WTC11 (cell line): ENCODE data around the gene AQP11. TPM values are rescaled to one million over a fixed set of nuclear protein-coding genes. Genes with fewer than 3 reads are reported as not detected.
"Not testable (repeated sequence)": the region's sequence is repeated elsewhere in the genome, so short reads cannot be mapped to it uniquely, and the experiment has no call there.

Experiments used
- ATAC-seq: fragments of 200-7000 bp; cut with Tn5 transposase; 2 replicates; pipeline ENCODE4 v1.10.0; 2021; ENCODE audit warnings: mild to moderate bottlenecking, moderate library complexity
- CTCF ChIA-PET: fragments of 300-600 bp; sonication (Branson Sonifier 250); formaldehyde crosslinking; loops from one replicate; lab custom pipeline; 2021; ENCODE audit warnings: antibody characterized with exemption; lab: Charles Lee
- POLR2A ChIA-PET: fragments of 350-600 bp; sonication (Branson Sonifier 250); formaldehyde crosslinking; loops from one replicate; lab custom pipeline; 2021; ENCODE audit warnings: antibody characterized with exemption; lab: Charles Lee
- DNase-seq: peaks from one replicate; pipeline ENCODE4 v3.0.0; 2021; ENCODE audit warnings: low spot score
- H3K27ac Mint-ChIP-seq: 2 replicates; pipeline ENCODE4 v1.8.0; 2021; ENCODE audit warnings: mixed read lengths
- H3K27me3 Mint-ChIP-seq: 2 replicates; pipeline ENCODE4 v1.8.0; 2021; ENCODE audit warnings: low read depth, mild to moderate bottlenecking, moderate library complexity, mixed read lengths
- H3K36me3 Mint-ChIP-seq: 2 replicates; pipeline ENCODE4 v1.8.0; 2021; ENCODE audit warnings: mixed read lengths
- H3K4me1 Mint-ChIP-seq: 2 replicates; pipeline ENCODE4 v1.8.0; 2022; ENCODE audit warnings: mixed read lengths
- H3K4me3 Mint-ChIP-seq: 2 replicates; pipeline ENCODE4 v1.8.0; 2021; ENCODE audit warnings: mild to moderate bottlenecking, moderate library complexity, mixed read lengths
- H3K9me3 Mint-ChIP-seq: 2 replicates; pipeline ENCODE4 v1.8.0; 2021; ENCODE audit warnings: mixed read lengths
- ATF1 ChIP-seq: sonication (generic); formaldehyde crosslinking; IDR thresholded peaks from 2 replicates; pipeline ENCODE4 v1.8.1; 2023; ENCODE audit warnings: mild to moderate bottlenecking, moderate library complexity, missing genetic modification reagents
- ATF2 ChIP-seq: sonication (generic); formaldehyde crosslinking; IDR thresholded peaks from 2 replicates; pipeline ENCODE4 v1.8.1; 2022; ENCODE audit warnings: low read depth, missing genetic modification reagents, borderline replicate concordance
- CTCF ChIP-seq: fragments of 200-600 bp; IDR thresholded peaks from 2 replicates; pipeline ENCODE4 v1.8.0; 2022; ENCODE audit warnings: antibody characterized with exemption
- ELF4 ChIP-seq: sonication (generic); formaldehyde crosslinking; IDR thresholded peaks from 2 replicates; pipeline ENCODE4 v1.8.1; 2022; ENCODE audit warnings: low read depth, mild to moderate bottlenecking, moderate library complexity, missing genetic modification reagents
- EMX1 ChIP-seq: fragments of 250-450 bp; sonication (Bioruptor Pico); IDR thresholded peaks from 2 replicates; pipeline ENCODE4 v1.8.0; 2021; ENCODE audit warnings: mild to moderate bottlenecking
- FOXP1 ChIP-seq: sonication (generic); formaldehyde crosslinking; IDR thresholded peaks from 2 replicates; pipeline ENCODE4 v1.8.0; 2022; ENCODE audit warnings: missing genetic modification reagents, mild to moderate bottlenecking, moderate library complexity, borderline replicate concordance
- GABPB1 ChIP-seq: sonication (generic); formaldehyde crosslinking; IDR thresholded peaks from 2 replicates; pipeline ENCODE4 v1.8.1; 2023; ENCODE audit warnings: mild to moderate bottlenecking, missing genetic modification reagents
- IRF1 ChIP-seq: sonication (generic); formaldehyde crosslinking; IDR thresholded peaks from 2 replicates; pipeline ENCODE4 v1.8.0; 2023; ENCODE audit warnings: missing genetic modification reagents
- MXD4 ChIP-seq: fragments of 250-450 bp; sonication (Bioruptor Pico); IDR thresholded peaks from 2 replicates; pipeline ENCODE4 v1.8.0; 2021; ENCODE audit warnings: mild to moderate bottlenecking, moderate library complexity, borderline replicate concordance
- PRDM15 ChIP-seq: sonication (generic); formaldehyde crosslinking; IDR thresholded peaks from 2 replicates; pipeline ENCODE4 v1.8.0; 2022; ENCODE audit warnings: missing genetic modification reagents
- SMAD3 ChIP-seq: sonication (generic); formaldehyde crosslinking; IDR thresholded peaks from 2 replicates; pipeline ENCODE4 v1.8.0; 2022; ENCODE audit warnings: missing genetic modification reagents, mild to moderate bottlenecking, borderline replicate concordance
- SMAD4 ChIP-seq: sonication (generic); formaldehyde crosslinking; IDR thresholded peaks from 2 replicates; pipeline ENCODE4 v1.8.0; 2022; ENCODE audit warnings: mild to moderate bottlenecking, missing genetic modification reagents
- ZBTB43 ChIP-seq: sonication (generic); formaldehyde crosslinking; IDR thresholded peaks from 2 replicates; pipeline ENCODE4 v1.8.1; 2023; ENCODE audit warnings: mild to moderate bottlenecking, missing genetic modification reagents
- ZNF532 ChIP-seq: fragments of 250-450 bp; sonication (Bioruptor Pico); IDR thresholded peaks from 2 replicates; pipeline ENCODE4 v1.9.0; 2021; ENCODE audit warnings: mild to moderate bottlenecking, borderline replicate concordance
- total RNA-seq: library from RNA; stranded (reverse); gene quantifications from 3 replicates; pipeline ENCODE4 v1.2.3, GENCODE V29; 2021

Gene AQP11
- total RNA-seq, 1 experiment from 2014 or later: 1.2 TPM

GRCh38 chr11:77568916-77569675 is 20.7 kb upstream of the AQP11 start:
- peak; percentile 42 for ATAC-seq
- H3K4me1 Mint-ChIP-seq: peaks cover 45% of the 10 kb centered on the region
- H3K9me3 Mint-ChIP-seq: 0 out of 2 replicates have a peak, but pooled peaks cover under 1% of the 10 kb centered on the region
- no peak for TF ChIP-seq SMAD4
- no peak for TF ChIP-seq PRDM15 (CRISPR knock-in tag)
- no peak for TF ChIP-seq ELF4 (CRISPR knock-in tag)
- TF ChIP-seq, all 79 proteins: peak for 0
- DNase-seq: no peak
- POLR2A ChIA-PET: no interaction called here
- no peak overlapping the region for H3K27ac Mint-ChIP-seq
- H3K27me3 Mint-ChIP-seq: no peaks in the 10 kb centered on the region; the same call in 1 of the 2 replicates
- no peaks in the 10 kb centered on the region for H3K36me3 Mint-ChIP-seq
- H3K4me3 Mint-ChIP-seq: no peak overlapping the region
- CTCF ChIA-PET: interaction anchor here (0.6 to 1.2 kb wide), 2 partner anchors 11 to 125 kb away, joined by 4 to 5 read pairs; no protein-coding TSS in a partner anchor

- POLR2A ChIA-PET: no interaction called here
- Mint-ChIP-seq H3K27ac (no peak overlapping the region), H3K27me3 (no peaks in the 10 kb centered on the region; the same call in 1 of the 2 replicates), H3K4me3 (no peak overlapping the region), H3K9me3 (peaks cover 4% of the 10 kb centered on the region), H3K4me1 (peaks cover 45% of the 10 kb centered on the region), H3K36me3 (0 out of 2 replicates have a peak, but pooled peaks cover 3% of the 10 kb centered on the region)
- CTCF ChIA-PET: interaction anchor here (0.6 to 1.2 kb wide), 2 partner anchors 12 to 126 kb away, joined by 4 to 5 read pairs; no protein-coding TSS in a partner anchor
- DNase-seq (no peak), ATAC-seq (no peak)
- TF ChIP-seq ATF2 (CRISPR knock-in tag): no peak
- no peak for TF ChIP-seq ZNF532 (CRISPR knock-in tag)
- TF ChIP-seq GABPB1 (CRISPR knock-in tag): no peak
- TF ChIP-seq IRF1 (CRISPR knock-in tag): no peak
- TF ChIP-seq SMAD3 (CRISPR knock-in tag): no peak
- TF ChIP-seq MXD4: no peak
- TF ChIP-seq FOXP1 (CRISPR knock-in tag): no peak
- no peak for TF ChIP-seq ATF1
- TF ChIP-seq CTCF: no peak
- TF ChIP-seq ZBTB43 (CRISPR knock-in tag): no peak
- TF ChIP-seq EMX1: no peak
These were observed 20.1 kb upstream of the AQP11 start for GRCh38 chr11:77569676-77570070.

- Mint-ChIP-seq H3K9me3 (peaks cover 13% of the 10 kb centered on the region), H3K4me1 (peaks cover 47% of the 10 kb centered on the region)
- H3K36me3 Mint-ChIP-seq, H3K27me3 Mint-ChIP-seq, ATAC-seq, H3K4me3 Mint-ChIP-seq, CTCF ChIA-PET, H3K27ac Mint-ChIP-seq, POLR2A ChIA-PET, DNase-seq: not testable (repeated sequence)
These were observed 18.9 kb upstream of the AQP11 start for GRCh38 chr11:77570896-77571295.

GRCh38 chr11:77575428-77575827 is 14.3 kb upstream of the AQP11 start:
- peaks cover 42% of the 10 kb centered on the region for H3K9me3 Mint-ChIP-seq
- peaks cover 26% of the 10 kb centered on the region for H3K36me3 Mint-ChIP-seq
- H3K4me3 Mint-ChIP-seq, H3K27me3 Mint-ChIP-seq, DNase-seq, ATAC-seq, POLR2A ChIA-PET, H3K27ac Mint-ChIP-seq: not testable (repeated sequence)
- H3K4me1 Mint-ChIP-seq: peaks cover 32% of the 10 kb centered on the region
- CTCF ChIA-PET: interaction anchor here (0.7 kb wide), 1 partner anchor 129 kb away, joined by 3 read pairs; no protein-coding TSS in a partner anchor
